Mesendoderm (in vitro differentiated cells): ENCODE results near the gene UBR3.

Experiments
- DNase-seq: peaks from one replicate; pipeline ENCODE4 v3.0.0; 2013
- H2AK5ac ChIP-seq: 2 replicates; pipeline ENCODE4 v1.6.1; 2013; ENCODE audit warnings: low read length, inconsistent platforms
- H2BK120ac ChIP-seq: 2 replicates; pipeline ENCODE4 v1.6.1; 2013; ENCODE audit warnings: low read depth, mild to moderate bottlenecking, low read length, moderate library complexity, mixed read lengths
- H2BK15ac ChIP-seq: replicated peaks from 2 replicates; pipeline ENCODE4 v1.6.1; 2013; ENCODE audit warnings: low read depth, mild to moderate bottlenecking, moderate library complexity
- H2BK5ac ChIP-seq: 2 replicates; pipeline ENCODE4 v1.6.1; 2013; ENCODE audit warnings: low read length, inconsistent platforms
- H3K18ac ChIP-seq: 2 replicates; pipeline ENCODE4 v1.6.1; 2013; ENCODE audit warnings: mild to moderate bottlenecking, low read length, mixed read lengths
- H3K23ac ChIP-seq: one replicate; pipeline ENCODE4 v1.6.1; 2013; ENCODE audit warnings: low read length
- H3K27ac ChIP-seq: 2 replicates; pipeline ENCODE4 v1.5.1; 2013; ENCODE audit warnings: low read depth, mild to moderate bottlenecking, inconsistent platforms, low read length, moderate library complexity
- H3K27me3 ChIP-seq: 2 replicates; pipeline ENCODE4 v1.6.1; 2013; ENCODE audit warnings: low read length, control low read depth, mild to moderate bottlenecking, inconsistent platforms; ENCODE audit not compliant: insufficient read depth, poor library complexity
- H3K36me3 ChIP-seq: 2 replicates; pipeline ENCODE4 v1.6.1; 2013; ENCODE audit warnings: low read length, inconsistent platforms; ENCODE audit not compliant: control insufficient read depth, insufficient read depth
- H3K4ac ChIP-seq: one replicate; pipeline ENCODE4 v1.6.1; 2013; ENCODE audit warnings: low read depth, mild to moderate bottlenecking, low read length, moderate library complexity
- H3K4me1 ChIP-seq: 2 replicates; pipeline ENCODE4 v1.6.1; 2013; ENCODE audit warnings: low read depth, low read length, inconsistent platforms; ENCODE audit not compliant: control insufficient read depth
- H3K4me2 ChIP-seq: 2 replicates; pipeline ENCODE4 v1.6.1; 2013; ENCODE audit warnings: low read length
- H3K4me3 ChIP-seq: 2 replicates; pipeline ENCODE4 v1.5.1; 2013; ENCODE audit warnings: mild to moderate bottlenecking, low read length
- H3K56ac ChIP-seq: one replicate; pipeline ENCODE4 v1.6.1; 2013; ENCODE audit warnings: low read length
- H3K79me1 ChIP-seq: 2 replicates; pipeline ENCODE4 v1.6.1; 2013; ENCODE audit warnings: low read length, inconsistent platforms
- H3K79me2 ChIP-seq: 2 replicates; pipeline ENCODE4 v1.6.1; 2013; ENCODE audit warnings: mild to moderate bottlenecking, low read length; ENCODE audit not compliant: control insufficient read depth, insufficient read depth
- H3K9ac ChIP-seq: 2 replicates; pipeline ENCODE4 v1.6.1; 2013; ENCODE audit warnings: low read length, inconsistent platforms
- H4K5ac ChIP-seq: one replicate; pipeline ENCODE4 v1.6.1; 2013; ENCODE audit warnings: low read length
- H4K8ac ChIP-seq: one replicate; pipeline ENCODE4 v1.6.1; 2013; ENCODE audit warnings: low read depth, mild to moderate bottlenecking, control low read depth, low read length, moderate library complexity
- WGBS: extraction: QIAGEN DNeasy Blood & Tissue Kit; methylation state at CpG from one replicate; pipeline ENCODE4 v1.1.7; 2013; ENCODE audit warnings: low lambda C conversion rate, missing lambda C conversion rate; ENCODE audit not compliant: insufficient coverage; ENCODE audit errors: extremely low coverage; 5-methylcytosine and 5-hydroxymethylcytosine counted together

UBR3 gene

GRCh38 chr2:170086117-170086688 is 258.9 kb downstream of the UBR3 start:
- Histone ChIP-seq H3K23ac (no peak overlapping the region), H2BK120ac (no peak overlapping the region), H3K4me3 (no peak overlapping the region), H2AK5ac (no peak overlapping the region), H2BK5ac (no peak overlapping the region), H4K8ac (no peak overlapping the region), H3K79me1 (no peaks in the 10 kb centered on the region), H3K4me1 (peaks cover 2% of the 10 kb centered on the region), H3K79me2 (no peaks in the 10 kb centered on the region), H3K27me3 (no peaks in the 10 kb centered on the region), H3K4me2 (no peak overlapping the region), H3K27ac (no peak overlapping the region), H3K36me3 (no peaks in the 10 kb centered on the region), H3K9ac (no peak overlapping the region), H3K56ac (no peak overlapping the region), H2BK15ac (no peak overlapping the region), H4K5ac (no peak overlapping the region), H3K18ac (no peak overlapping the region), H3K4ac (no peak overlapping the region)
- no CpG with 5 or more reads among the region's 5 CpGs for WGBS
- DNase-seq: no peak

- H3K4me2 ChIP-seq: no peak overlapping the region
- H3K4ac ChIP-seq: no peak overlapping the region
- no peak overlapping the region for H3K23ac ChIP-seq
- no peak overlapping the region for H2BK5ac ChIP-seq
- no peak overlapping the region for H3K4me3 ChIP-seq
- no peaks in the 10 kb centered on the region for H3K27me3 ChIP-seq
- H3K27ac ChIP-seq: no peak overlapping the region
- no peak overlapping the region for H2BK120ac ChIP-seq
- no peaks in the 10 kb centered on the region for H3K79me2 ChIP-seq
- no CpG with 5 or more reads among the region's 2 CpGs for WGBS
- H2BK15ac ChIP-seq: no peak overlapping the region
- no peak overlapping the region for H4K8ac ChIP-seq
- H4K5ac ChIP-seq: no peak overlapping the region
- DNase-seq: no peak
- H3K18ac ChIP-seq: no peak overlapping the region
- H3K79me1 ChIP-seq: no peaks in the 10 kb centered on the region
- no peak overlapping the region for H3K56ac ChIP-seq
- H3K9ac ChIP-seq: no peak overlapping the region
- H3K36me3 ChIP-seq: no peaks in the 10 kb centered on the region
- H2AK5ac ChIP-seq: no peak overlapping the region
- peaks cover 2% of the 10 kb centered on the region for H3K4me1 ChIP-seq
Observed at GRCh38 chr2:170086751-170087412, 259.6 kb downstream of the UBR3 start.

GRCh38 chr2:170087413-170087793 is 260.1 kb downstream of the UBR3 start:
- no peak overlapping the region for H2BK120ac ChIP-seq
- H3K79me1 ChIP-seq: no peaks in the 10 kb centered on the region
- H3K27ac ChIP-seq: no peak overlapping the region
- H3K23ac ChIP-seq: no peak overlapping the region
- peaks cover 2% of the 10 kb centered on the region for H3K4me1 ChIP-seq
- H3K4me2 ChIP-seq: no peak overlapping the region
- H3K4ac ChIP-seq: no peak overlapping the region
- no peak overlapping the region for H3K9ac ChIP-seq
- H2AK5ac ChIP-seq: no peak overlapping the region
- H3K18ac ChIP-seq: no peak overlapping the region
- no peak overlapping the region for H4K8ac ChIP-seq
- no peak overlapping the region for H2BK5ac ChIP-seq
- no peak for DNase-seq
- H3K27me3 ChIP-seq: no peaks in the 10 kb centered on the region
- H4K5ac ChIP-seq: no peak overlapping the region
- H3K79me2 ChIP-seq: no peaks in the 10 kb centered on the region
- no peaks in the 10 kb centered on the region for H3K36me3 ChIP-seq
- no peak overlapping the region for H3K56ac ChIP-seq
- H2BK15ac ChIP-seq: no peak overlapping the region
- whole genome bisulfite sequencing: no CpG with 5 or more reads among the region's 2 CpGs
- no peak overlapping the region for H3K4me3 ChIP-seq

GRCh38 chr2:170088776-170089175 is 261.5 kb downstream of the UBR3 start:
- Histone ChIP-seq H3K56ac (no peak overlapping the region), H3K4me1 (peaks cover 2% of the 10 kb centered on the region), H3K18ac (no peak overlapping the region), H3K4me3 (no peak overlapping the region), H3K27ac (no peak overlapping the region), H2BK5ac (no peak overlapping the region), H2AK5ac (no peak overlapping the region), H3K23ac (no peak overlapping the region), H3K4me2 (no peak overlapping the region), H3K4ac (no peak overlapping the region), H3K79me2 (no peaks in the 10 kb centered on the region), H4K8ac (no peak overlapping the region), H2BK120ac (no peak overlapping the region), H2BK15ac (no peak overlapping the region), H3K27me3 (no peaks in the 10 kb centered on the region), H3K79me1 (no peaks in the 10 kb centered on the region), H4K5ac (no peak overlapping the region), H3K9ac (no peak overlapping the region), H3K36me3 (no peaks in the 10 kb centered on the region)
- DNase-seq: no peak
- no CpG with 5 or more reads among the region's 5 CpGs for WGBS

GRCh38 chr2:170090229-170090628 is 263.0 kb downstream of the UBR3 start:
- Histone ChIP-seq H3K4ac (no peak overlapping the region), H4K5ac (no peak overlapping the region), H3K79me2 (no peaks in the 10 kb centered on the region), H3K18ac (no peak overlapping the region), H2BK120ac (no peak overlapping the region), H2BK5ac (no peak overlapping the region), H3K27ac (no peak overlapping the region), H3K4me2 (no peak overlapping the region), H3K56ac (no peak overlapping the region), H2BK15ac (no peak overlapping the region), H4K8ac (no peak overlapping the region), H2AK5ac (no peak overlapping the region), H3K79me1 (no peaks in the 10 kb centered on the region), H3K4me3 (no peak overlapping the region), H3K23ac (no peak overlapping the region), H3K4me1 (peaks cover 2% of the 10 kb centered on the region), H3K9ac (no peak overlapping the region), H3K27me3 (no peaks in the 10 kb centered on the region), H3K36me3 (no peaks in the 10 kb centered on the region)
- DNase-seq: no peak

- Histone ChIP-seq H4K8ac (no peak overlapping the region), H3K56ac (no peak overlapping the region), H3K4me2 (no peak overlapping the region), H3K23ac (no peak overlapping the region), H3K9ac (no peak overlapping the region), H3K36me3 (no peaks in the 10 kb centered on the region), H2AK5ac (no peak overlapping the region), H2BK15ac (no peak overlapping the region), H3K79me1 (no peaks in the 10 kb centered on the region), H3K79me2 (no peaks in the 10 kb centered on the region), H3K4me3 (no peak overlapping the region), H3K27ac (no peak overlapping the region), H3K4ac (no peak overlapping the region), H2BK120ac (no peak overlapping the region), H3K18ac (no peak overlapping the region), H4K5ac (no peak overlapping the region), H3K4me1 (no peaks in the 10 kb centered on the region), H3K27me3 (no peaks in the 10 kb centered on the region), H2BK5ac (no peak overlapping the region)
- DNase-seq: peak; percentile 51
- no CpG with 5 or more reads among the region's 3 CpGs for WGBS
Observed at GRCh38 chr2:170091436-170091835, 264.2 kb downstream of the UBR3 start.
